NCI-H1092 treated with DMSO at 0.1 percent for 48 hours (cell line): ENCODE data around the gene PEAK1.

Source experiments
- DNase-seq: peaks from one replicate; lab custom pipeline; 2025; lab: John Stamatoyannopoulos, UW

PEAK1 gene

GRCh38 chr15:77398927-77399326, 21.0 kb downstream of the PEAK1 start:
- no peak for DNase-seq

- DNase-seq = no peak
These were observed 23.2 kb downstream of the PEAK1 start for GRCh38 chr15:77396692-77397091.

GRCh38 chr15:77395013-77395774, 24.7 kb downstream of the PEAK1 start:
- DNase-seq = no peak

GRCh38 chr15:77393471-77393840, 26.4 kb downstream of the PEAK1 start:
- DNase-seq = no peak

GRCh38 chr15:77392762-77393470, 27.0 kb downstream of the PEAK1 start:
- no peak for DNase-seq

GRCh38 chr15:77391372-77391951, 28.4 kb downstream of the PEAK1 start:
- no peak for DNase-seq

GRCh38 chr15:77387365-77388105, 32.4 kb downstream of the PEAK1 start:
- DNase-seq = no peak

- no peak for DNase-seq
These were observed 33.3 kb downstream of the PEAK1 start for GRCh38 chr15:77386626-77387025.

GRCh38 chr15:77384589-77385359, 35.1 kb downstream of the PEAK1 start:
- no peak for DNase-seq

- no peak for DNase-seq
These were observed 35.8 kb downstream of the PEAK1 start for GRCh38 chr15:77384086-77384485.

- DNase-seq = no peak
These were observed 39.9 kb downstream of the PEAK1 start for GRCh38 chr15:77380033-77380432.

- DNase-seq = no peak
These were observed 43.1 kb downstream of the PEAK1 start for GRCh38 chr15:77376770-77377169.

GRCh38 chr15:77375133-77375532, 44.8 kb downstream of the PEAK1 start:
- no peak for DNase-seq

- no peak for DNase-seq
These were observed 46.5 kb downstream of the PEAK1 start for GRCh38 chr15:77373441-77373840.

GRCh38 chr15:77371850-77372563, 47.9 kb downstream of the PEAK1 start:
- no peak for DNase-seq

GRCh38 chr15:77370580-77370979, 49.3 kb downstream of the PEAK1 start:
- DNase-seq = no peak

- DNase-seq = no peak
These were observed 50.7 kb downstream of the PEAK1 start for GRCh38 chr15:77369168-77369567.

- no peak for DNase-seq
These were observed 52.3 kb downstream of the PEAK1 start for GRCh38 chr15:77367631-77368030.

- DNase-seq = no peak
These were observed 58.4 kb downstream of the PEAK1 start for GRCh38 chr15:77361456-77361855.

GRCh38 chr15:77358545-77359240, 61.2 kb downstream of the PEAK1 start:
- no peak for DNase-seq

- DNase-seq = no peak
These were observed 63.6 kb downstream of the PEAK1 start for GRCh38 chr15:77356305-77356704.
